Choroid plexus epithelial cell (primary cell): ENCODE results near the gene UVSSA.

Experiments
- DNase-seq: peaks from one replicate; pipeline ENCODE4 v3.0.0-alpha.2; 2010; ENCODE audit warnings: low read depth
- H3K4me3 ChIP-seq: 2 replicates; pipeline ENCODE4 v1.5.1; 2011; ENCODE audit warnings: low read depth, mild to moderate bottlenecking, control low read depth, low read length, moderate library complexity
- CTCF ChIP-seq: conservative IDR thresholded peaks from 2 replicates; pipeline ENCODE4 v1.5.1; 2011; ENCODE audit warnings: low read depth, mild to moderate bottlenecking, control low read depth, inconsistent platforms, low read length, moderate library complexity

UVSSA gene

GRCh38 chr4:1402516-1403091 lies 55.6 kb downstream of the UVSSA start:
- TF ChIP-seq CTCF: no peak
- no peak overlapping the region for H3K4me3 ChIP-seq
- no peak for DNase-seq

- no peak for DNase-seq
- no peak overlapping the region for H3K4me3 ChIP-seq
- no peak for TF ChIP-seq CTCF
Observed at GRCh38 chr4:1403177-1403583, 56.2 kb downstream of the UVSSA start.

GRCh38 chr4:1403591-1404572 lies 56.9 kb downstream of the UVSSA start:
- H3K4me3 ChIP-seq: no peak overlapping the region
- TF ChIP-seq CTCF: no peak
- DNase-seq: no peak

- DNase-seq: no peak
Observed at GRCh38 chr4:1404573-1405253, 57.7 kb downstream of the UVSSA start.

GRCh38 chr4:1405254-1405635 lies 58.2 kb downstream of the UVSSA start:
- H3K4me3 ChIP-seq: no peak overlapping the region
- no peak for DNase-seq
- TF ChIP-seq CTCF: no peak

More at GRCh38 chr4:1404573-1405253, 57.7 kb downstream of the UVSSA start:
- no peak for TF ChIP-seq CTCF
- H3K4me3 ChIP-seq: no peak overlapping the region

- TF ChIP-seq CTCF: no peak
- no peak for DNase-seq
- H3K4me3 ChIP-seq: no peak overlapping the region
Observed at GRCh38 chr4:1405636-1406393, 58.8 kb downstream of the UVSSA start.
